IMR-90 (cell line): ENCODE data around the gene CTCFL. TPM values are rescaled to one million over a fixed set of nuclear protein-coding genes. Genes with fewer than 3 reads are reported as not detected.

Experiments used
- ATAC-seq: fragments of 200-7000 bp; cut with Tn5 transposase; 2 replicates; pipeline ENCODE4 v1.9.1; 2020; ENCODE audit warnings: low read depth, mild to moderate bottlenecking, moderate library complexity
- BruUV-seq: library from RNA; stranded (reverse); fragments of 400-500 nt; replicated peaks from 2 replicates; lab custom pipeline; 2021; lab: Mats Ljungman, UMichigan
- CTCF ChIA-PET: fragments of 300-600 bp; formaldehyde crosslinking; extraction: SDS; loops from one replicate; lab custom pipeline; 2021; ENCODE audit warnings: antibody characterized with exemption; lab: Yijun Ruan, JAX
- POLR2A ChIA-PET: fragments of 300-600 bp; sonication (Branson Sonifier 250); formaldehyde crosslinking; loops from one replicate; lab custom pipeline; 2022; ENCODE audit warnings: antibody characterized with exemption; ENCODE audit not compliant: unreplicated experiment; lab: Charles Lee
- DNase-seq: peaks from one replicate; pipeline ENCODE4 v3.0.0; 2013
- H2AFZ ChIP-seq: replicated peaks from 2 replicates; pipeline ENCODE3; 2013; ENCODE audit warnings: low read length, mild to moderate bottlenecking; ENCODE audit not compliant: poor library complexity
- H2AK5ac ChIP-seq: 2 replicates; pipeline ENCODE4 v1.6.1; 2013; ENCODE audit warnings: low read depth, low read length, inconsistent platforms
- H2AK9ac ChIP-seq: replicated peaks from 2 replicates; pipeline ENCODE3; 2013; ENCODE audit warnings: mild to moderate bottlenecking, low read depth, low read length, moderate library complexity; ENCODE audit not compliant: poor library complexity
- H2BK120ac ChIP-seq: 2 replicates; pipeline ENCODE4 v1.6.1; 2013; ENCODE audit warnings: low read depth, low read length, inconsistent platforms
- H2BK15ac ChIP-seq: 3 replicates; pipeline ENCODE4 v1.6.1; 2013; ENCODE audit warnings: low read depth, low read length, inconsistent platforms
- H2BK20ac ChIP-seq: 2 replicates; pipeline ENCODE4 v1.6.1; 2013; ENCODE audit warnings: low read depth, mild to moderate bottlenecking, inconsistent platforms, low read length, moderate library complexity
- H2BK5ac ChIP-seq: 2 replicates; pipeline ENCODE4 v1.6.1; 2013; ENCODE audit warnings: mild to moderate bottlenecking, low read depth, low read length, inconsistent platforms; ENCODE audit not compliant: poor library complexity, severe bottlenecking
- H3K14ac ChIP-seq: replicated peaks from 2 replicates; pipeline ENCODE4 v1.6.1; 2013; ENCODE audit warnings: low read depth, low read length, inconsistent platforms
- H3K18ac ChIP-seq: 2 replicates; pipeline ENCODE4 v1.6.1; 2013; ENCODE audit warnings: low read depth, low read length, control low read depth
- H3K23ac ChIP-seq: 2 replicates; pipeline ENCODE4 v1.6.1; 2013; ENCODE audit warnings: low read depth, low read length, inconsistent platforms
- H3K27ac ChIP-seq: 2 replicates; pipeline ENCODE4 v1.5.1; 2013; ENCODE audit warnings: mild to moderate bottlenecking, control low read depth, low read length; ENCODE audit not compliant: insufficient read depth
- H3K27me3 ChIP-seq: 2 replicates; pipeline ENCODE4 v1.6.1; 2013; ENCODE audit warnings: low read length; ENCODE audit not compliant: control insufficient read depth, insufficient read depth
- H3K36me3 ChIP-seq: 2 replicates; pipeline ENCODE4 v1.6.1; 2013; ENCODE audit warnings: low read length, mixed read lengths; ENCODE audit not compliant: control insufficient read depth, insufficient read depth
- H3K4ac ChIP-seq: 2 replicates; pipeline ENCODE4 v1.6.1; 2013; ENCODE audit warnings: low read depth, low read length, inconsistent platforms
- H3K4me1 ChIP-seq: 2 replicates; pipeline ENCODE4 v1.6.1; 2013; ENCODE audit warnings: low read length, mixed read lengths; ENCODE audit not compliant: control insufficient read depth, insufficient read depth
- H3K4me2 ChIP-seq: 2 replicates; pipeline ENCODE4 v1.6.1; 2013; ENCODE audit warnings: low read depth, mild to moderate bottlenecking, control low read depth, low read length, moderate library complexity
- H3K4me3 ChIP-seq: 2 replicates; pipeline ENCODE4 v1.5.1; 2013; ENCODE audit warnings: low read depth, mild to moderate bottlenecking, control low read depth, low read length, moderate library complexity; ENCODE audit not compliant: insufficient read depth
- H3K56ac ChIP-seq: 2 replicates; pipeline ENCODE4 v1.6.1; 2013; ENCODE audit warnings: low read length, inconsistent platforms; ENCODE audit not compliant: insufficient read depth; ENCODE audit errors: extremely low read depth
- H3K79me1 ChIP-seq, 2 experiments: 2 replicates each; pipeline ENCODE4 v1.6.1; 2013; ENCODE audit warnings: low read length in 2 of 2, inconsistent platforms in 1 of 2, low read depth in 1 of 2
- H3K9ac ChIP-seq: 2 replicates; pipeline ENCODE4 v1.6.1; 2013; ENCODE audit warnings: low read depth, low read length, control low read depth
- H3K9me1 ChIP-seq: 2 replicates; pipeline ENCODE4 v1.6.1; 2013; ENCODE audit warnings: low read length, inconsistent platforms; ENCODE audit not compliant: insufficient read depth
- H3K9me3 ChIP-seq: 2 replicates; pipeline ENCODE4 v1.6.1; 2013; ENCODE audit warnings: low read length; ENCODE audit not compliant: control insufficient read depth, insufficient read depth
- H4K20me1 ChIP-seq: 2 replicates; pipeline ENCODE4 v1.6.1; 2013; ENCODE audit warnings: low read length, inconsistent platforms; ENCODE audit not compliant: insufficient read depth
- H4K5ac ChIP-seq: 2 replicates; pipeline ENCODE4 v1.6.1; 2013; ENCODE audit warnings: mild to moderate bottlenecking, low read depth, low read length, control low read depth
- H4K8ac ChIP-seq, 2 experiments: 2 replicates each; pipeline ENCODE4 v1.6.1; 2013; ENCODE audit warnings: low read depth in 2 of 2, low read length in 2 of 2, control low read depth in 1 of 2, inconsistent platforms in 1 of 2
- H4K91ac ChIP-seq: 2 replicates; pipeline ENCODE4 v1.6.1; 2013; ENCODE audit warnings: low read depth, low read length, inconsistent platforms; ENCODE audit not compliant: insufficient read depth
- BHLHE40 ChIP-seq: fragments of 150-350 bp; IDR thresholded peaks from 2 replicates; pipeline ENCODE4 v1.6.1; 2016; ENCODE audit warnings: mild to moderate bottlenecking, low read depth, low read length
- CEBPB ChIP-seq: IDR thresholded peaks from 2 replicates; pipeline ENCODE4 v1.6.1; 2012; ENCODE audit warnings: low read depth, low read length, improper control_type of control experiment
- CHD1 ChIP-seq: IDR thresholded peaks from 2 replicates; pipeline ENCODE4 v1.6.1; 2012; ENCODE audit warnings: low read depth, low read length, improper control_type of control experiment
- CTCF ChIP-seq: conservative IDR thresholded peaks from 2 replicates; pipeline ENCODE4 v1.5.1; 2012; ENCODE audit warnings: mild to moderate bottlenecking, low read depth, low read length, improper control_type of control experiment
- ELK1 ChIP-seq: fragments of 150-350 bp; IDR thresholded peaks from 2 replicates; pipeline ENCODE4 v1.6.1; 2016; ENCODE audit warnings: low read depth, mild to moderate bottlenecking, low read length, moderate library complexity, borderline replicate concordance
- FOS ChIP-seq: fragments of 150-350 bp; IDR thresholded peaks from 2 replicates; pipeline ENCODE4 v1.6.1; 2016; ENCODE audit warnings: low read depth, low read length
- MAFK ChIP-seq: IDR thresholded peaks from 2 replicates; pipeline ENCODE4 v1.6.1; 2012; ENCODE audit warnings: low read depth, low read length, improper control_type of control experiment
- MAZ ChIP-seq: IDR thresholded peaks from 2 replicates; pipeline ENCODE4 v1.6.1; 2012; ENCODE audit warnings: low read depth, mild to moderate bottlenecking, low read length, improper control_type of control experiment, moderate library complexity, borderline replicate concordance
- MXI1 ChIP-seq: IDR thresholded peaks from 2 replicates; pipeline ENCODE4 v1.6.1; 2012; ENCODE audit warnings: low read depth, mild to moderate bottlenecking, low read length, moderate library complexity, borderline replicate concordance
- NFE2L2 ChIP-seq: fragments of 150-350 bp; IDR thresholded peaks from 2 replicates; pipeline ENCODE4 v1.6.1; 2016; ENCODE audit warnings: low read depth, mild to moderate bottlenecking, low read length
- POLR2A ChIP-seq: IDR thresholded peaks from 2 replicates; pipeline ENCODE4 v1.6.1; 2012; ENCODE audit warnings: mild to moderate bottlenecking, low read depth, low read length
- RAD21 ChIP-seq: IDR thresholded peaks from 2 replicates; pipeline ENCODE4 v1.6.1; 2012; ENCODE audit warnings: low read length, improper control_type of control experiment
- RCOR1 ChIP-seq: IDR thresholded peaks from 2 replicates; pipeline ENCODE4 v1.6.1; 2012; ENCODE audit warnings: mild to moderate bottlenecking, low read length, improper control_type of control experiment; ENCODE audit not compliant: insufficient replicate concordance
- RFX5 ChIP-seq: IDR thresholded peaks from 2 replicates; pipeline ENCODE4 v1.8.0; 2012; ENCODE audit warnings: low read depth, mild to moderate bottlenecking, low read length, moderate library complexity
- SMC3 ChIP-seq: fragments of 150-350 bp; IDR thresholded peaks from 2 replicates; pipeline ENCODE4 v1.6.1; 2016; ENCODE audit warnings: low read depth, mild to moderate bottlenecking, antibody characterized with exemption, low read length, moderate library complexity
- USF2 ChIP-seq: fragments of 150-350 bp; IDR thresholded peaks from 2 replicates; pipeline ENCODE4 v1.6.1; 2017; ENCODE audit warnings: mild to moderate bottlenecking, antibody characterized with exemption, low read length, low read depth
- WGBS, 2 experiments: methylation state at CpG; one replicate each; pipeline versions ENCODE4 v1.1.5 to v1.1.7; 2013; ENCODE audit warnings: missing lambda C conversion rate in 2 of 2; ENCODE audit not compliant: insufficient read length in 1 of 2; ENCODE audit errors: extremely low coverage in 2 of 2; 5-methylcytosine and 5-hydroxymethylcytosine counted together
- dilution Hi-C: fragments of 300-500 bp; cut with HindIII; formaldehyde crosslinking; loops from one replicate; pipeline ENCODE4 v1.14.3; 2018; ENCODE audit warnings: low sequenced_read_pairs; ENCODE audit not compliant: unreplicated experiment
- in situ Hi-C: fragments of 300-500 bp; cut with MboI; formaldehyde crosslinking; loops from 3 replicates; pipeline ENCODE4 v1.14.3; 2019; ENCODE audit warnings: low sequenced_read_pairs, inconsistent platforms, mixed read lengths
- intact Hi-C: fragments of 100-400 bp; cut with micrococcal nuclease; formaldehyde crosslinking; loops from 2 replicates; pipeline ENCODE4 v1.10.0; 2022
- polyA plus RNA-seq, 3 experiments: library from polyadenylated mRNA; depleted of rRNA; stranded (reverse); fragments of >200 nt; gene quantifications; 2 replicates each; pipeline ENCODE4 v1.2.3, GENCODE V29; 2012; ENCODE audit warnings: low replicate concordance in 1 of 3
- total RNA-seq: library from RNA; depleted of rRNA; stranded (reverse); fragments of >200 nt; gene quantifications from 2 replicates; pipeline ENCODE4 v1.2.3, GENCODE V29; 2012

Gene CTCFL
- total and polyA plus RNA-seq, 2 of the 4 experiments (the other 2 are of a cell fraction) = not detected

- no TSS peak for BruUV-seq
- peaks cover 19% of the 10 kb centered on the region for H3K27me3 ChIP-seq
- no peak overlapping the region for H3K4me3 ChIP-seq
- ATAC-seq (no peak; the same call in 1 of the 2 replicates), DNase-seq (peak; percentile 13)
- H3K27ac ChIP-seq = no peak overlapping the region
- intact Hi-C loops (no loop called here), in situ Hi-C loops (no loop called here), dilution Hi-C loops (no loop called here)
- WGBS, 2 experiments = no CpG with 5 or more reads among the region's 12 CpGs
- no peak overlapping the region for H3K18ac ChIP-seq
- no peak overlapping the region for H3K14ac ChIP-seq
- no peak overlapping the region for H2AK5ac ChIP-seq
- no peak overlapping the region for H2BK20ac ChIP-seq
- no peak overlapping the region for H3K23ac ChIP-seq
- no peak overlapping the region for H2BK5ac ChIP-seq
- CTCF ChIA-PET = no interaction called here
- H3K56ac ChIP-seq = no peak overlapping the region
- POLR2A ChIA-PET = no interaction called here
- H3K79me1 ChIP-seq = no peaks in the 10 kb centered on the region
- no peak overlapping the region for H2AFZ ChIP-seq
- peaks cover 2% of the 10 kb centered on the region; the same call in 1 of the 2 replicates for H3K4me1 ChIP-seq
- H4K91ac ChIP-seq = no peak overlapping the region
- no peaks in the 10 kb centered on the region for H4K20me1 ChIP-seq
- no peak overlapping the region for H2BK120ac ChIP-seq
- TF ChIP-seq RAD21 (no peak), RCOR1 (no peak), MAFK (no peak), BHLHE40 (no peak), FOS (no peak), POLR2A (no peak), RFX5 (no peak), SMC3 (no peak), MAZ (no peak), NFE2L2 (no peak), USF2 (no peak), MXI1 (no peak), CEBPB (no peak), CHD1 (no peak), CTCF (no peak), ELK1 (no peak)
- H3K4me2 ChIP-seq = no peak overlapping the region
- no peak overlapping the region for H3K9ac ChIP-seq
- no peaks in the 10 kb centered on the region for H3K9me1 ChIP-seq
- no peak overlapping the region for H4K5ac ChIP-seq
- no peak overlapping the region for H3K4ac ChIP-seq
- peaks cover 7% of the 10 kb centered on the region for H3K9me3 ChIP-seq
- H2AK9ac ChIP-seq = no peak overlapping the region
- H2BK15ac ChIP-seq = no peak overlapping the region
- H4K8ac ChIP-seq = no peak overlapping the region
- no peaks in the 10 kb centered on the region for H3K36me3 ChIP-seq
These were observed 74.5 kb downstream of the CTCFL start for GRCh38 chr20:57450419-57450818.
